Neuronal stem cell (in vitro differentiated cells): ENCODE measurements around the gene CNOT2.

ENCODE experiments used
- DNase-seq: peaks from one replicate; pipeline ENCODE4 v3.0.0-alpha.2; 2013; ENCODE audit warnings: low spot score
- H2AFZ ChIP-seq: one replicate; pipeline ENCODE4 v1.6.1; 2013; ENCODE audit warnings: mild to moderate bottlenecking, low read length, inconsistent platforms
- H2AK5ac ChIP-seq: 2 replicates; pipeline ENCODE4 v1.6.1; 2013; ENCODE audit warnings: low read depth, mild to moderate bottlenecking, inconsistent platforms, low read length, moderate library complexity, mixed read lengths
- H2BK120ac ChIP-seq: 2 replicates; pipeline ENCODE4 v1.6.1; 2013; ENCODE audit warnings: low read depth, mild to moderate bottlenecking, inconsistent platforms, low read length, moderate library complexity, mixed read lengths
- H2BK12ac ChIP-seq: one replicate; pipeline ENCODE4 v1.6.1; 2013; ENCODE audit warnings: low read length, inconsistent platforms
- H2BK15ac ChIP-seq: 2 replicates; pipeline ENCODE4 v1.6.1; 2013; ENCODE audit warnings: mild to moderate bottlenecking, low read length, inconsistent platforms, mixed read lengths
- H2BK5ac ChIP-seq: one replicate; pipeline ENCODE4 v1.6.1; 2013; ENCODE audit warnings: inconsistent platforms, mild to moderate bottlenecking, low read length, moderate library complexity
- H3K14ac ChIP-seq: one replicate; pipeline ENCODE4 v1.6.1; 2013; ENCODE audit warnings: low read length, inconsistent platforms
- H3K18ac ChIP-seq: 2 replicates; pipeline ENCODE4 v1.6.1; 2013; ENCODE audit warnings: low read length, inconsistent platforms
- H3K23ac ChIP-seq: 2 replicates; pipeline ENCODE4 v1.6.1; 2013; ENCODE audit warnings: low read depth, mild to moderate bottlenecking, mixed read lengths, low read length, inconsistent platforms; ENCODE audit not compliant: poor library complexity
- H3K27ac ChIP-seq: replicated peaks from 3 replicates; pipeline ENCODE4 v1.5.1; 2013; ENCODE audit warnings: low read length, inconsistent platforms
- H3K27me3 ChIP-seq, 3 experiments: 2 replicates each; pipeline ENCODE4 v1.6.1; 2013; ENCODE audit warnings: low read length in 3 of 3, mild to moderate bottlenecking in 2 of 3, inconsistent platforms in 1 of 3, low read depth in 1 of 3, mixed read lengths in 1 of 3, moderate library complexity in 1 of 3; ENCODE audit not compliant: control insufficient read depth in 3 of 3, insufficient read depth in 3 of 3
- H3K36me3 ChIP-seq, 2 donors: replicated peaks in 1 of 2; 2 replicates each; pipeline ENCODE4 v1.6.1; 2013; ENCODE audit warnings: low read length in 2 of 2; ENCODE audit not compliant: control insufficient read depth in 2 of 2, insufficient read depth in 2 of 2
- H3K4ac ChIP-seq: 2 replicates; pipeline ENCODE4 v1.6.1; 2013; ENCODE audit warnings: inconsistent platforms, mild to moderate bottlenecking, low read length, moderate library complexity
- H3K4me1 ChIP-seq, 2 donors: 1 replicate in 1 of 2; 2 replicates in 1 of 2; pipeline ENCODE4 v1.6.1; 2013; ENCODE audit warnings: low read length in 2 of 2, low read depth in 1 of 2; ENCODE audit not compliant: control insufficient read depth in 2 of 2, insufficient read depth in 1 of 2
- H3K4me2 ChIP-seq: one replicate; pipeline ENCODE4 v1.6.1; 2013; ENCODE audit warnings: mild to moderate bottlenecking, low read length, inconsistent platforms; ENCODE audit not compliant: insufficient read depth, poor library complexity, severe bottlenecking
- H3K4me3 ChIP-seq, 2 donors: 2 replicates each; pipeline ENCODE4 v1.5.1; 2013; ENCODE audit warnings: low read length in 2 of 2, mild to moderate bottlenecking in 2 of 2, inconsistent platforms in 1 of 2, moderate library complexity in 1 of 2
- H3K79me1 ChIP-seq: one replicate; pipeline ENCODE4 v1.6.1; 2013; ENCODE audit warnings: low read depth, mild to moderate bottlenecking, inconsistent platforms, low read length, moderate library complexity
- H3K9ac ChIP-seq: one replicate; pipeline ENCODE4 v1.6.1; 2013; ENCODE audit warnings: mild to moderate bottlenecking, low read depth, low read length, inconsistent platforms; ENCODE audit not compliant: poor library complexity
- H3K9me3 ChIP-seq, 2 donors: replicated peaks in 1 of 2; 2 replicates each; pipeline versions ENCODE3 to v1.6.1; 2013; ENCODE audit warnings: low read length in 2 of 2, mild to moderate bottlenecking in 2 of 2, inconsistent platforms in 1 of 2, low read depth in 1 of 2, mixed read lengths in 1 of 2, moderate library complexity in 1 of 2; ENCODE audit not compliant: control insufficient read depth in 2 of 2, insufficient read depth in 1 of 2
- H4K8ac ChIP-seq: one replicate; pipeline ENCODE4 v1.6.1; 2013; ENCODE audit warnings: low read depth, mild to moderate bottlenecking, inconsistent platforms, low read length, moderate library complexity
- H4K91ac ChIP-seq: one replicate; pipeline ENCODE4 v1.6.1; 2013; ENCODE audit warnings: low read length, low read depth, mild to moderate bottlenecking, inconsistent platforms; ENCODE audit not compliant: poor library complexity
- WGBS, 2 donors: extraction: QIAGEN DNeasy Blood & Tissue Kit; methylation state at CpG; one replicate each; pipeline ENCODE4 v1.1.7; 2013; ENCODE audit warnings: missing lambda C conversion rate in 2 of 2, mixed read lengths in 1 of 2; ENCODE audit not compliant: insufficient read length in 2 of 2, insufficient replicate concordance in 1 of 2; ENCODE audit errors: extremely low coverage in 2 of 2; 5-methylcytosine and 5-hydroxymethylcytosine counted together

The CNOT2 gene

DNA sequence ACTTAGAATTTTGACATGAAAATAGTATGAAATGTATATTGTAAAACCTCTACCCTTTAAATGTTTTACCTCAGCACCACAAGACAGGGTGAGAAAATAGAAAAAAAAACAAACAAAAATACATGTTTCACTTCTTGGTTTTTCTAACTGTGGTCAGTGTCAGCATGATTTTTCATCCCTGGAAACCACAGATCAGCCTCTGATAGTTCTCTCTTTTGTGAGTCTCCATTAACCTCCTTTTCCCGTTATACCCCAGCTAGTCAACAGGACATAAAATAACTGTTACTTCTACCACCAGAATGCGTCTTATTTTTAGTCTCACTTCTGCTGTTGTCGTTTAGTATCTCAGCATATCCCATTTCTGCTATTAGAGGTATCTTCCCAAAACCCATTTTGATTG lies 74.5 kb downstream of the CNOT2 start:
- H3K4me1 ChIP-seq: no peaks in the 10 kb centered on the region
- H2AK5ac ChIP-seq: no peak overlapping the region
- H3K4me3 ChIP-seq: no peak overlapping the region
- H3K18ac ChIP-seq: no peak overlapping the region
- H4K91ac ChIP-seq: no peak overlapping the region
- H3K9me3 ChIP-seq: no peaks in the 10 kb centered on the region
- no peak overlapping the region for H2BK5ac ChIP-seq
- H3K27me3 ChIP-seq: no peaks in the 10 kb centered on the region
- no peak overlapping the region for H3K14ac ChIP-seq
- H2BK120ac ChIP-seq: no peak overlapping the region
- H3K4me2 ChIP-seq: no peak overlapping the region
- H3K27ac ChIP-seq: no peak overlapping the region
- WGBS, 2 donors: no CpG with 5 or more reads among the region's 3 CpGs
- no peak overlapping the region for H4K8ac ChIP-seq
- no peak overlapping the region for H3K9ac ChIP-seq
- no peak overlapping the region for H2BK15ac ChIP-seq
- no peak overlapping the region for H3K4ac ChIP-seq
- no peak overlapping the region for H2BK12ac ChIP-seq
- H3K23ac ChIP-seq: no peak overlapping the region
- no peak for DNase-seq
- no peaks in the 10 kb centered on the region for H3K79me1 ChIP-seq
- peaks cover 0 to 68% of the 10 kb centered on the region in 2 donors for H3K36me3 ChIP-seq
- no peak overlapping the region for H2AFZ ChIP-seq

DNA sequence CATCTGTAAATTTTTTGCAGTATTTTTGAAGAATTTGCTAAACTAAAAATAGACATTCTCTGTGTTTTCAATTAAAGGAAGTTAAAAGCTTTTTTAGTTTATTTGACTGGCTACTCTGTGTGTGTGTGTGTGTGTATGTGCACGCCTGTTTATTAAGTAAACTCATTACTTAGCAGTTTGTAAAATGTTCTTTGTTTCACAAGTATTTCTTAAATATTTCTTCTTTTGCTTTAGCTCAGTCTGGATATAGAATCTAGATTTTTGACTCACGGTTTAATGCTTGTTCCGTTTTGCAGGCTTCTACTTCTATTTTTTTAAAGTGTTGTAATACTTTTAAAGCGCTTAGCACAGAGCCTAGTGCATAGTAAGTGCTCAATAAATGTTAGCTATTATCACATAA lies 76.4 kb downstream of the CNOT2 start:
- Histone ChIP-seq H2AFZ (no peak overlapping the region), H3K4ac (no peak overlapping the region), H3K36me3 (peaks cover 0 to 69% of the 10 kb centered on the region in 2 donors), H2AK5ac (no peak overlapping the region), H2BK120ac (no peak overlapping the region), H3K4me1 (no peaks in the 10 kb centered on the region), H3K23ac (no peak overlapping the region), H2BK15ac (no peak overlapping the region), H4K8ac (no peak overlapping the region), H3K79me1 (no peaks in the 10 kb centered on the region), H3K4me2 (no peak overlapping the region), H2BK5ac (no peak overlapping the region), H2BK12ac (no peak overlapping the region), H3K9ac (no peak overlapping the region), H3K14ac (no peak overlapping the region), H4K91ac (no peak overlapping the region), H3K27me3 (no peaks in the 10 kb centered on the region), H3K27ac (no peak overlapping the region), H3K18ac (no peak overlapping the region), H3K4me3 (no peak overlapping the region), H3K9me3 (no peaks in the 10 kb centered on the region)
- no CpG with 5 or more reads among the region's 4 CpGs for WGBS, 2 donors
- no peak for DNase-seq

DNA sequence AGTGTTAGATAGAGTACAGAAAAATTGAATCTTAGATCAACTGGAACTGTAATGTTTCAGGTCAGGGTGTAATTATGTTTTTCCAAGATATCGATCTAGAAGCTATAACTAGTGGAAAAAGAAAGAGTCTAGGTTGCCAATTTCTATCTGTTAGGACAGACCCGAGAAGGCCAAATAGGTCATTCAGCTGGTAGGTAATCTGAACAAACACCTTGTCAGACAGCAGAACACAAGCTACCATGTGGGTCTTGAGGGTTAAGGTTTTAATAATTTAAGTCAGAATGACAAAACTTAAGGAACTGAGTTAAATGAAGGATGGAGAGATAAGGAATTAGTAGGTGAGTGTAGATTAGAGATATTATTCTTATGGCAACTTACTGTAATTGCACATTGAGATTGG lies 78.0 kb downstream of the CNOT2 start:
- DNase-seq: no peak

DNA sequence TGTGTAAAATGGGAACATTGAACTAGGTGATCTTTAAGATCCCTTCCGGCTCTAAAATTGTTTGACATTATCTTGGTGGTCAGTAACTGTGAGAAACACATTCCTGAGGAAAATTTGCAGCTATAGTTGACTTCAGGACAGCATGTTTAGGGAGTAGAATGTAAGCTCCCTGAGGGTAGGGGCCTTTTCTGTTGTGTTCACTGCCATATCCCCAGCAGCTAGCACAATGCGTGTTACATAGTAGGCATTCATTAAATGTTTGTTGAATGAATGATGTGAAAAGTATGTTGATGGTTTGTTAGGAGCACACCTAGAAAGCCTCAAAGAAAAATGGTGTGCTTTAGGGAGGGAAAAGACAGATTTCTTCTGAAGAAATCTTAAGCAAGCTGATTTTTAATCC lies 84.3 kb downstream of the CNOT2 start:
- Histone ChIP-seq H2BK5ac (no peak overlapping the region), H3K14ac (no peak overlapping the region), H3K9ac (no peak overlapping the region), H4K8ac (no peak overlapping the region), H3K4me2 (no peak overlapping the region), H4K91ac (no peak overlapping the region), H2BK15ac (no peak overlapping the region), H2AK5ac (no peak overlapping the region), H3K27ac (no peak overlapping the region), H3K9me3 (no peaks in the 10 kb centered on the region), H3K23ac (no peak overlapping the region), H3K79me1 (no peaks in the 10 kb centered on the region), H2BK12ac (no peak overlapping the region), H3K36me3 (peaks cover 0 to 52% of the 10 kb centered on the region in 2 donors), H2BK120ac (no peak overlapping the region), H3K4ac (no peak overlapping the region), H3K27me3 (no peaks in the 10 kb centered on the region), H2AFZ (no peak overlapping the region), H3K4me3 (no peak overlapping the region), H3K4me1 (no peaks in the 10 kb centered on the region), H3K18ac (no peak overlapping the region)
- no CpG with 5 or more reads among the region's 2 CpGs for WGBS, 2 donors
- DNase-seq: no peak

More for the DNA sequence above, 78.0 kb downstream of the CNOT2 start:
- Histone ChIP-seq H3K4me2 (no peak overlapping the region), H3K4me3 (no peak overlapping the region), H3K9ac (no peak overlapping the region), H3K79me1 (no peaks in the 10 kb centered on the region), H3K4ac (no peak overlapping the region), H2AK5ac (no peak overlapping the region), H3K9me3 (no peaks in the 10 kb centered on the region), H2BK12ac (no peak overlapping the region), H4K8ac (no peak overlapping the region), H2BK15ac (no peak overlapping the region), H3K4me1 (no peaks in the 10 kb centered on the region), H2BK5ac (no peak overlapping the region), H3K27me3 (no peaks in the 10 kb centered on the region), H2AFZ (no peak overlapping the region), H3K18ac (no peak overlapping the region), H2BK120ac (no peak overlapping the region), H3K14ac (no peak overlapping the region), H3K27ac (no peak overlapping the region), H3K23ac (no peak overlapping the region), H3K36me3 (peaks cover 0 to 72% of the 10 kb centered on the region in 2 donors), H4K91ac (no peak overlapping the region)
- no CpG with 5 or more reads among the region's 2 CpGs for WGBS, 2 donors
